Superior temporal gyrus (tissue), 1 donor: ENCODE results near the gene AGPAT3.

ENCODE experiments used
- DNase-seq: peaks from one replicate; pipeline ENCODE4 v3.0.0-alpha.2; 2016; ENCODE audit errors: extremely low spot score

The AGPAT3 gene

DNA sequence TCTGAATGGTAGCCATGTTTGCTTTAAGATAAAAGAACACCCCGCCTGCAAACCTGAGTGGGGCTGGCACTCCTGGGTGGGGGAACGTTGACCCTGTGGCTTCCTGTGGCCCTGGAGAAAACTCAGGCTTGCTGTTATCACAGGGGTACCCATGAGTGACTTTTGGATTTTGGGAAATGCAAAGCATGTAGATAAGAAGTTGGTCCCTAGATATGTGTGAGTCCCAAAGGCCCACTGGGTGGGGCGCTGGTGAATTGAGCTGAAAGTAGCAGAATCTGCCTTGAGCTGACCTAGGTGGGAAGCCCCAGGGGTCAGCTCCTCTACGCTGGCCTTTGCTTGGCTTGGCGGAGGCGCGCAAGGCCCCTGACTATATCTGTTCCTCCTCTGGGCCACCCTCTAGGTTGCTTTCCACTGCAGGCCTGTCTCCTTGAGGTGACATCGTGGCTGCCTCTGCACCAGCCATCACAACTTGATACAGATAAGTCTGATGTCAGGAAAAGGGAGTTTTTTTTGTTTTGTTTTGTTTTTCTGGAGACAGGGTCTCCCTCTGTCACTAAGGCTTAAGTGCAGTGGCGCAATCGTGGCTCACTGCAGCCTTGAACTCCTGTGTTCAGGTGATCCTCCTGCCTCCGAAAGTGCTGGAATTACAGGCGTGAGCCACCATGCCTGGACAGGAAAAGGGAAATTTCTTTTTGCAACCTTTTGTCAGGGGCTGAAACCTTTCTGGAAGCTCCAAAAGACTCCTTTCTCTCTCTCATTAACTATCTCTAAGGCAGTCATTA is 72.2 kb downstream of the AGPAT3 start:
- DNase-seq, result no peak

DNA sequence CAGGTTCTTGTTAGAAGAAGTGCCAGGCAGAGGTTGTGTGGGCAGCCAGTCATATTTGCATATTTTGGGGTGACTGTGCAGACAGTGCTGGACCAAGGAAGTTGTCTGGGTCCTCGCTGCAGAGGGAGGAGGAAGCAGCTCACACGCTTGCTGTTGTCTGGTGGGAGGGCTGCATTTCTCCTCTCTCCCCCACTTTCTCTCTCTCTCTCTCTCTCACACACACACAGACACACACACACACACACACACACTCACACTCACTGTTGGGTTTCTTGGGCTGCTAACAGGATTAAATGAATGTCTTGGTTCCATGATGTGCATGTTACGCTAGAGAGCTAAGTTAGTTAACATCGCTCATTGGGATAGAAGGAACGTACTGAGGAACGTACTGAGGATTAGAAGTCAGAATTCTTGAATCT is 72.9 kb downstream of the AGPAT3 start:
- DNase-seq, result no peak

DNA sequence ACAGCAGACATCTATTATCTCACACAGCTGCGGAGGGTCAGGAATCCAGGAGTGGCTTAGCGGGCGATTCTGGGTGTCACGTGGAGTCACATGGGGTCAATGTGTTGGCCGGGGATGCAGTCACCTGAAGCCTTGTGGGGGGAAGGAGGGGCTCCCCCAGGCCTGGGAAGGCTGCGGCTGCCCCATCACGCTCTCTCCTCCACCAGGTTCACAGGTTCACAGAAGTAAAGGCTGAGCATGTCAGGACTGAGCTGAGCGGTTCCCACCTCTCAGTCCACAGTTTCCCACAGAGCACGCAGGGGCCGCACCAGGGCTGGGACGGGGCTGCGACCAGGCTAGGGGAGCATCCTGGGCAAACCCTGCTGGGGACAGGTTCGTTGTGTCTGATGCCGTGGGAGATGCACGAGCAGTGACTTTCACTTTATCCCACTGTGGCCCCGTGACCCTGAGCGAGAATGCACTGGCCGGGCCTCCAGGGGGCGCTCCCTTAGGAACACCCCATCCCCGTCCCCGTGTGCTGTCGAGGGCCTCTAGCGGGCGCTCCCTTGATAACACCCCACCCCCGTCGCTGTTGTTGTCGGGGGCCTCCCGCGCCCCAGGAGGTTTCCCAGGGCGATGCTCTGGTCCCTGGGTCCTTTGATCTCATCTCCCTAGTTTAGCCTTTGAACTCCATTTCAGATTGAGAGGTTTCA is 73.9 kb downstream of the AGPAT3 start:
- peak; percentile 82 for DNase-seq

DNA sequence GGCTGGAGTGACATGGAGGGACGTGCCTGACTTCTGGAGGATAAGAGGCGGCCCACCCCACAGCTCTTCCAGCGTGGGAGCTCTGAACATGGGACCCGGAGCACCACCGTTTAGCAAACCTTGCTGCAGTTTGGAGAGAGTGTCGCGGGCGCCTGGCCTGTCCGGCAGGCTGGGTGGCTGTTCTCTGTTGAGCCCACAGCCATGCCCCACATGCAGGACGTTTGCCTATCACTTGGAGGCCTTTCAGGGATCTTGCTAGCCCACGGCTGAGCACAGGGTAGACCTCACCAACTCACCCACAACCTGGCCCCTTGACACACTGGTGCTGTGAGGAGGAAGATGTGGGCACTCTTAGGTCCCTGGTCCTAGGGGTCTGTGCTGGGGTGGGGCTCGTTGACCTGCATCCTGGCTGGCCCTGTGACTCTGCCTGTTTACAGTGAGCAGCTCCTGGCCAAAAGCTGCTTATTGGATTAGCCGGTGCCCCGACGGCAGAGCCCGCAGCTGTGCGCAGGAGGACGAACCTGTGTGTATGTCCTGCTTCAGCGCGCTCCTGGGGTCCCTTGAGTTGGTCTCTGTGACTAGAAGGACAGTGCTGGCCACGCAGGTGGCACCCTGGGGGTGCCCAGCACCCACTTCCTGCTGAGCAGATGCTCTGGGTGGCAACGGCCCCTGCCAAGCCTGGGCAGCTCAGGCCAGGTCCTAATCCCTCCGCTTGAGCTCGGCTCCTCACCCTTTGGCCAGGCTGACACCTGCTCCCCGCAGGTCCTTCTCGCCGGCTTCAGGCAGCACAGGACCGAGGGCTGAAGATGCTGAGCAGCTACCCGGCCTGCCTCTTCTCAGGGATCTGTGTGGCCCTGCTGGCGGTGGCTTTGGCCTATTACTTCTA is 74.7 kb downstream of the AGPAT3 start:
- DNase-seq, result no peak

DNA sequence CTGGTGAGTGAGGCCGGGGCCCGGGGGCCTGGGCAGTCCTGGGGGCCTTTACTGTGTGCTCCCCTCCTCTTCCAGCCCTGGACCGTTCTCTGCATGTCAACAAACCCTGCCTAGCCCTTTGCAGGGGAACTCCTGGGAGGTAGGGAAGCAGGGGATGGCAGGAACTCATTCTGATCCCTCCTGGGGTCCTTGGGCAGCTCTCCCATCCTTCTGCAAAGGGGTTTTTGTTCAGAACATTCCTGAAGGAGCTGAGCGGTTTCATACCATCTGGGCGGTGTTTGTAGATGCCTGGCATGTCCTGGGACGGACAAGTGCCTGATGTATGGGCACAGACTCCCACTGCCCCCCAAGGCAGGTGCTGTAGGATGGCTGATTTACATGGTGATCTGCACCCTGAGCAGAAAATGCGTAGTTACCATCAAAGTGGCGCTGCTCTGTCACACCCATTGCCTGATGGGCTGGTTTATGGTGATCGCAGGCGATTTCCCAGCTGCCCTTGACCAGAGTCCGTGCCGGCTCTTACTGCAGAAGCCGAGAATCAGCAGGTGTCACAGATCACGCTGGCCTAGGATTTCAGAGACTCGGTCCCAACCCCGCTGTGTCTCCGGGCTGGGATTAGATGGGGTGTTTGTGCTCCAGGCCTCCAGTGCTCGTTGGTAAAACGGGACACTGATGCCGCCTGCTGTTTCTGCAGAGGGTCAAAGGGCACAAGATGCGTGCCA is 75.5 kb downstream of the AGPAT3 start:
- no peak for DNase-seq

DNA sequence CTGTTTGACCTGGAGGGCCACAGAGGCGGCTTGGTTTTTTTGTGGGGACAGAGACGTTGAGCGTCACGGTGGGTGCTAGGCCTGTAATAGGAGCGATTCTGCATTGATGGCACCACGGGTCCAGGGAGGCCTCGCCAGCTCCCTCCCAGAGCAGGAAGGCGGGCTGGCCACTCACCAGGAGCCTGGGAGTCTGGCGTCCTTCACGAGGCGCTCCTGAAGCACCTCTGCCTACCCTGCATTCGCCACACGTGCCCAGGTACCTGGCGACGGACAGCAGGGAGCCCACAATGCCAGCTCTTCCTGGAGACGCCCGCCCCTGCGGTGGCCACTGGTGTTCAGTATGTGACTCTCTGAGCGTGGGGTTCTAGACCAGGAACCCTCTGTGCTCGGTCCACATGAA is 77.2 kb downstream of the AGPAT3 start:
- DNase-seq, result no peak

DNA sequence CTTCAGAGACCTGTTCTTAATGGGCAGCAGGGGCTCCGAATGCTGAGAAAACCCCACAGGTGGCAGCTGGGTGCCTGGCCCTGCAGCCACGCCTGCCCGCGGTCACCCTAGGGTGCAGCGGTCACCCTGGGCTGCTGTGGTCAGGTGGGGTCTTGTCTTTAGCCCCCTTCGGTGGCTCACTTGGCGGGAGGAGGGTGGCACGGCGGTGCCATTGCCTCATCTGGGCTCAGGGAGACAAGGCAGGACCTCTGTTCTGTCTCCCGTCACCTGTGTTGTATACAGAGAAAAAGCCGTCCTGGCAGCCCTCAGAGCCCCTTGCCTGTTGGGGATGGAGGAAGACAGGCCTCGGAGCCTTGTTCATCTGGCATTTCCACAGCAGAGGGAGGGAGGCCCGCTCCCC is 77.6 kb downstream of the AGPAT3 start:
- DNase-seq, result no peak

DNA sequence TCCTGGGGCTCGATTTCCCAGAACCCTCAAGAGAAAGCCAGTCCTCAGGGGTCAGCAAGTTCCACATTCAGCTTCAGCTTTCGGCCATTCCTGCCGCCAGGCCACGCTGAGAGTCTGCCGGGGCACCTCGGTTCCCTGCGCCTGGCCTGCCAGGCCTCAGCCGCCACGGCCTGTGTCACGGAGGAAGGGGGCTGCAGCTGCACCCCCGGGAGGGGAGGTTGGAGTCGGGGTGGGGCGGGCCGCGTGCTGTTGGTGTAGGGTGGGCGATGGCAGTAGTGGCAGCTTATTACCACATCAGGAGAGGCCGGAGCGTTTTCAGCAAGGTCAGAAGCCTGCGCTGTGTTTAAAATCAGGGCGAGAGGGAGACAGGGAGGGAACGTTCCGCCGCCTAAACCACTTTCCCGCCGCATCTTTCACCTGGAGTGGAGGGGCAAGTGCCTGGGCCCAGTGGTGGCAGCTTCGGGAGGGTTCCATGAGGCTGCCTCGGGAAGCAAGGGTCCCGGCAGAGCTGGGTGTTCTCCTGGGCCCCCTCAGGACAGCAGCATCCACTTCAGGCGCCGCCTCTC is 78.6 kb downstream of the AGPAT3 start:
- no peak for DNase-seq

DNA sequence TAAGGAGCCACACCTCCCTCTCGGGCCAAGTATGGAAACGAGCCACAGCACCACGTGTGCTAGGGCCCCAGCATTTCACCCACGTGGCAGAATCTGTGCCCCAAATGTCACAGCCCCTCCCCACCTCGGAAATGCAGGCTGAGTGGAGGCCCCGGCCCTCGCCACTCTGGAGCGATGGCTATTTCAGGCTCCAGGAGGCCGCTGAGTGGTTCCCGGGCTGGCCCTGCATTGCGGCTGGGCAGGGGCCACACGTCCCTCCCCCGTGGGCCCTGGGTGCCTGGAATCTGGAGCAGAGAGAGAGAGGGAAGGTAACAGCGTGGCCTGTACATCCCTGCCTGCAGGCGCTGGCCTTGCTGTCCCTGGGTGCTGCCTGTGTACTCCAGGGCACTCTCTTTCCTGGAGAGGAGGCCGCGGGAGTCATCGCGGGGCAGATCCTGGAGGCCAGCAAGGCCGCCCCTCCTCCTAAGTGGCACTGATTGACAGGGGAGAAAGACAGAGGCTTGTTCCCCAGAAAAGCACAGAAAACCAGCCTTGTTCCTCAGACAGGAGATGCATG is 79.1 kb downstream of the AGPAT3 start:
- no peak for DNase-seq

DNA sequence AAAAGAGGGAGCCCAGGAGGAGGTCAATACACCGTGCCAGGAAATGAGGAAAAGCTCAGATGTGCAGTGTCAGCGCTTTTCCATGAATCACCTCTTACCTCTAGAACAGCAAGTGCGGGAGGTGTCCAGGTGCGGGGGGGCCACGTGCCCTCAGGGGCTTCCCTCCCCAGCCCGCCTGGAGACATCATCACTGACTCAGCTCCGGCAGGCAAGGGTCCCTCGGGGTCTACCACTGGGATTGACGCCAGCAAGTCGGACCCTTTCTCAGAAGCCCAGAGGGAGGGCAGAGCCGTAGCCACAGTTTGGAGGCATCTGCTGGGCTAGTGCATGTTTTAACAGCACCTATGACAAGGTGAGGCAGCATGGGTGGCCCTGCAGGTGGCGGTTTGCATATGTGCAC is 79.7 kb downstream of the AGPAT3 start:
- no peak for DNase-seq

DNA sequence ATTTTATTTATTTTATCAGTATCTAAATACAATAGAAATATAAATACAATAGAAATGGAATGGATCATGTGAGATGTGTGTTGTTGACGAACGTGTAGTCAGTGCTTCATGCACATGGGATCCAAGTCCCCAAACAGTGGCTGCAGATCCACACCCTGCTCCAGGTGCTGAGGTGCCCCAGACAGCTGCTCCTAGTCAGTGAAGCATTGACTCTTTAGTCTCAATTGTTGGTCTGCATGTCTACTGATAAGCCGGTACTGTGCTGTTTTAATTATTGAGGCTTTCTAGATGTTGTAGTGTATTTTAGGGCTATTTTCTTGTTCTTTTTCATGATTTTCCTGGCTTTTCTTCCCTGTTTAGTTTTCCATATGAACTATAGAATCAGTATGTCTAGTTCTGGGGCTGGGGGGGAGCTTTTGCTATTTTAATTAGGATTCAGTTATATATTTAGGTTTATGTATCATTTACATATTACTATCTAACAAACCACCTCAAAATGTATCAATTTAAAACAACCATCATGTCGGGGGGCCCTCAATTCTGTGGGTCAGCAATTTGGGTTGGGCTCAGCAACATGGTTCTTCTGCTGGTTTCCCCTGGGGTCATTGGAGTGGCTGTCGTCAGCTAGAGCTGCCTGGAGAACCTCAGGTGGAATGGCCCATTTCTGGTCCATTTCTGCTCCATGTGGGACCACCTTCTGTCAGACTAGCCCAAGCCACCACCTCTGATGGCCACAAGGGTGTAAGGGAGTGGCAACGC is 83.9 kb downstream of the AGPAT3 start:
- no peak for DNase-seq

DNA sequence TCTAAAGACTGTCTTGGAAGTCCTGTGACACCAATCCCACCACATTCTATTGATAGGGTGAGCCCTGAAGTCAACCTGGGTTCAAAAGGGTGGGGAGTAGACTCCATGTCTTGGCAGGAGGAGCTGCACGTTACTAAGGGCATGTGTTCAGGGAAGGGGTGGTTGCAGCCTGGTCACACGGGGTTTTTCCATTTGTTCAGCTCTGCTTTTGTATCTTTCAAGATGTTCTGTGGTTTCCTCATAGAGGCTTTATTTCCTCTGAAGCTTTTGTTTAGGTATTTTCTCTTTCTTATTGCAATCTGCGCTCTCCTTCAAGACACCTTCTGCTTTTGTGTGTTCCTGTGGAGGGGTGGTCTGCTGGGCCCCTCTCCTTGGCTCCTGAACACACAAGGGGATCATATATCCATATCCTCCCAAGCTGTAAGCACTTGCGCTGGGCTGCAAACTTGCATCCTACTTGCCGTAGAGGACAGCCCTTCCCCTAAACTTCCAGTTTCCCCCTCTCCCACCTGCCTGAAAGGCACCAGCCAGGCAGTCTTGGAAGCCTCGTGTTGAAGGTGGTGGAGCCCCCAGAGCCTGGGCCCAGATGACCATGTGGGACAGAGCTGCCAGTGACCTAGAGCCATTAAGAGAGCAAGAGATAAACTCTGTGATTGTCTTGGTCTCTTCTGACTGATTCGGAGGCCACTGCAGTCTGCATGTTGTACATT is 84.6 kb downstream of the AGPAT3 start:
- no peak for DNase-seq

DNA sequence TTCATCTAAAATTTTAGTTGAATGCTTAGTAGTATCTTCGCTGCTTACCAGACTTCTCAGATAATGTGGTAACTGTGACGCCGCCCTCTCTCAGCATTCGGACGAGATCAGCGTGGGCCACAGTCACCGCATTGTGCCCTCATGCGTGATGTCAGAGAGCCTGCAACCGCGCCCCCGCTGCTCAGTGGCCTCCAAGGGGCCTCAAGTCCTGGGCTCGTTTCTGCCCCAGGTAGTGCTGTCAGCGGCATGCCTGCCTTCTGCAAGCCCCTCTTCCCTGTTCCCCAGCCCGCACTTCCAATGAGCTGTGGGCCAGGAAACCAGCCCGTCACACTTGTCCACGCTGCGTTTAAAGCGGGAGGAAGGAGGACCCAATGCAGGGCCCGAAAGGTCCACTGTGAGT is 85.5 kb downstream of the AGPAT3 start:
- DNase-seq, result no peak

DNA sequence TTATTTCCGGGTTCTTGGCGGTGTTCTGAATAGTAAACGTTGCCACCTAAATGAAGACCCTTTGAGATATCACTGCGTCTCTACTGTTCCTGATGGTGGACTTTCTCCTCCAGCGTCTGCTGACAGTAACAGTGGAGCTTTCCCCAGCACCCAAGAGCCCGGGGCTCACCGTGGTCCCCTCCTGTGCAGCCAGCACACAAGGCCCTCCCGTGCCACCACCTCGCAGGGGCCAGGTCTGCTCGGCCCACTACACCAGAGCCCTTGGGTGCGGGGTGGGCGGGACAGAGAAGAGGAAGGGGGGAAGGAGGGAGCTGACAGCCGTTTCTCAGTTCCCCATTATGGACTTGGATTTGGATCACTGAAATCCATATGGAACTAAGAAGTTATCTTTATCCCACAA is 85.9 kb downstream of the AGPAT3 start:
- no peak for DNase-seq

DNA sequence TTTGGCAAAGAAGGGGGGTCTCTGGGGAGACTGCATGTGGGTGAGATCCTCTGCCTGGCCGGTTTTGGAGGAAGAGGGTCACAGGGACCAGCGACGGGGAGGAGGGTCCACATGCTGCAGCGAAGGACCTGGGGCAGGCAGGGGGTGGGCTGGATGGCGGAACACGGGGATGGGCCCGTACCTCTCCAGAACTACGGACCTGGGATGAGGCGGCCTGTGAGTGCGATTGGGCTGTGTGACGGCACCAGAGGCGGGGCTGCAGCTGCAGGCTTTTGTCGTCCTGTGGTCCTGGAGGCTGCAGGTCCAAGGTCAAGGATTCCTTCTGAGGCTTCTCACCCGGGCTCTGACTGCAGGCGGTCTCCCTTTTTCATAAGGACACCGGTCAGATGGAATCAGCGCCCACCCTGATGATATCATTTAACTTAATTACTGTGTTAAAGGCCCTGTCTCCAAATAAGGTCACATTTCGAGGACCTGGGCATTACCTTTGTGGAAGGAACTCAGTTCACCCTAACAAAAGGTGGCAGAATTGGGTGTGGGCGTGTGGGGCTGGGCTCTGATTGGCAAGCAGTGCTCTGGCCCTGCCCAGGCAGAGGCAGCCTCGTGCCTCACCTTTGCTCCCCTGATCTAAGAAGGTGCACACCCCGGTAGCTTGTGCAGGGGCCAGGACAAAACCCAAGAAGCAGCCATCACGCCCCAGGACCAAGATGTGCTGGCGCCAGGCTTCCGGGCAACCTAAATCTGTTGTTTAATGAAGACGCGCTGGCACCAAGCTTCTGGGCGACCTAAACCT is 87.1 kb downstream of the AGPAT3 start:
- no peak for DNase-seq

DNA sequence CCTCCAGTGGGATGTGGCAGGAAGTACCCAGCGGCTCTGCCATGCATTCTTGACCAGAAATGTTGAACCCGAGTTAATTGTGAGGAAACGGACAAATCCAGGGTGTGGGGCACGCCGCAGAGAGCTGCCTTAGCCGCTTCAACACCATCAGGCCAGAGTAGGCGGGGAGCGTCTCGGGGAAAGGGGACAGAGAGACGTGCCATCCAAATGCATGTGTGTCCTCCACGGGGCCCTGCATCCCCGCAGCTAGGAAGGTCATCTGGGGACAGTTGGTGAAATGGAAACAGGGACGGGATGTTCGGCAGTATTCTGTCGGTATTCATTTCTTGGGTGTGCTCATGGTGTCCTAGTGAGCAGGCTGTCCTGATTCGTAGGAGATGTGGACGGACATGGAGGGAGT is 88.0 kb downstream of the AGPAT3 start:
- DNase-seq, result no peak

DNA sequence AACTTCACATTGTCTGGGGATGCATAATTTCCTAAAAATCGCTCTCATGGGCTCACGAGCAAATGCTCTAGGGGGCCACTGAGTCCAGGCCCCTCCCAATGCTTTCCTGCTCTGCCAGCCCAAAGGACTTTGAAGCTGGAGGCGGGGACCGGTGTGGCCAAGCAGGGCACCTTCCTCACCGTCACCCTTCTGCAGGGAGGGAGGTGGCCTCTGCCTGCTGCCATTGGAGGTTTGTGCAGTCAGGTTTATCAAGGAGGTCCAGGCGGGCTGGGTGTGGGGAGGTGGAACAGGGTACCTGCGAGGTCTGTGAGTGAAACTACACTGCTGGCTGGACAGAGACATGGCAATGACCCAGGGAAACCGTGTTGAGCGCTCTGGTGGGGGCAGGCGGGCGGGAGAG is 89.0 kb downstream of the AGPAT3 start:
- no peak for DNase-seq

DNA sequence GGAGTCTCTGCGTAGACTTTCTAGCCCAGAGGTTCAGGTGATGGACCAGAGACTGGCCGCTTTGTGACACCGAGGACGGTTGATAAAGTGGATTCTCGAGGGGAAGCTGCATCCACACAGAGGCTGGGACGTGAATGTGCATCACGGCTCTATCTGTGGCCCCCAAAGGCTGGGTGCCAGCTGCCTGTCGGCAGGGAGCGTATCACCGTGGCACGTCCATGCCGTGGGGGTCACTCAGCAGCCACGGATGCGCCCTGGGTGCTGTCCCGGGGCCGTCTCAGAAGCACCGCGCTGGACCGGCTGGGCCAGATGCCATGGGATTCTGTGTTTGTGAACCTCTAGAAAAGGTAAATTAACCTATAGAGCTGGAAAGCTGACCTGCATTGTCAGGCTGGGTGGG is 89.9 kb downstream of the AGPAT3 start:
- no peak for DNase-seq
